HepG2 (cell line): ENCODE results near the gene TUBB4B. TPM values are rescaled to one million over a fixed set of nuclear protein-coding genes. Genes with fewer than 3 reads are reported as not detected.

Source experiments
- ADNP ChIP-seq: sonication (generic); formaldehyde crosslinking; IDR thresholded peaks from 2 replicates; pipeline ENCODE4 v1.4.0; 2020; ENCODE audit warnings: missing genetic modification reagents
- AGO1 ChIP-seq: fragments of 200-400 bp; formaldehyde crosslinking; IDR thresholded peaks from 2 replicates; pipeline ENCODE4 v1.6.1; 2017; ENCODE audit warnings: mild to moderate bottlenecking, low read depth, low read length, moderate library complexity; ENCODE audit not compliant: poor library complexity, severe bottlenecking
- ARHGAP35 ChIP-seq: sonication (generic); formaldehyde crosslinking; IDR thresholded peaks from 2 replicates; pipeline ENCODE4 v1.9.0; 2022; ENCODE audit warnings: mild to moderate bottlenecking, inconsistent platforms, moderate library complexity, missing genetic modification reagents, borderline replicate concordance
- CHD4 ChIP-seq: fragments of 200-600 bp; sonication (generic); IDR thresholded peaks from 2 replicates; pipeline ENCODE4 v1.7.0; 2017; ENCODE audit warnings: mild to moderate bottlenecking, low read length, borderline replicate concordance
- CTCF ChIP-seq: sonication (generic); formaldehyde crosslinking; IDR thresholded peaks from 2 replicates; pipeline ENCODE4 v1.5.0; 2020; ENCODE audit warnings: mild to moderate bottlenecking, missing genetic modification reagents, moderate library complexity
- FOSL2 ChIP-seq: sonication (generic); formaldehyde crosslinking; IDR thresholded peaks from 2 replicates; pipeline ENCODE4 v1.4.0; 2020; ENCODE audit warnings: missing genetic modification reagents
- HDAC2 ChIP-seq: sonication (generic); formaldehyde crosslinking; IDR thresholded peaks from 2 replicates; pipeline ENCODE4 v1.4.0; 2020; ENCODE audit warnings: missing genetic modification reagents
- HIVEP1 ChIP-seq: sonication (generic); formaldehyde crosslinking; IDR thresholded peaks from 2 replicates; pipeline ENCODE4 v1.4.0; 2020; ENCODE audit warnings: mild to moderate bottlenecking, missing genetic modification reagents
- JUND ChIP-seq: sonication (generic); formaldehyde crosslinking; IDR thresholded peaks from 2 replicates; pipeline ENCODE4 v1.8.0; 2022; ENCODE audit warnings: mild to moderate bottlenecking, missing genetic modification reagents
- MEIS2 ChIP-seq: sonication (generic); formaldehyde crosslinking; IDR thresholded peaks from 2 replicates; pipeline ENCODE4 v1.9.0; 2021; ENCODE audit warnings: mild to moderate bottlenecking, missing genetic modification reagents
- NFAT5 ChIP-seq: sonication (generic); formaldehyde crosslinking; IDR thresholded peaks from 2 replicates; pipeline ENCODE4 v1.4.0; 2020; ENCODE audit warnings: missing genetic modification reagents
- PAX8 ChIP-seq: sonication (generic); formaldehyde crosslinking; IDR thresholded peaks from 2 replicates; pipeline ENCODE4 v1.8.0; 2022; ENCODE audit warnings: mild to moderate bottlenecking, missing genetic modification reagents, borderline replicate concordance
- TFAP4 ChIP-seq: sonication (generic); IDR thresholded peaks from 2 replicates; pipeline ENCODE4 v1.6.1; 2016; ENCODE audit warnings: low read depth, borderline replicate concordance
- ZBTB44 ChIP-seq: sonication (generic); formaldehyde crosslinking; IDR thresholded peaks from 2 replicates; pipeline ENCODE4 v1.4.0; 2020; ENCODE audit warnings: missing genetic modification reagents
- ZNF446 ChIP-seq: sonication (generic); formaldehyde crosslinking; IDR thresholded peaks from 2 replicates; pipeline ENCODE4 v1.5.0; 2020; ENCODE audit warnings: mild to moderate bottlenecking, missing genetic modification reagents
- ZNF557 ChIP-seq: sonication (generic); formaldehyde crosslinking; IDR thresholded peaks from 2 replicates; pipeline ENCODE4 v1.4.0; 2020; ENCODE audit warnings: missing genetic modification reagents
- ZNF564 ChIP-seq: sonication (generic); formaldehyde crosslinking; IDR thresholded peaks from 2 replicates; pipeline ENCODE4 v1.8.1; 2023; ENCODE audit warnings: mild to moderate bottlenecking, missing genetic modification reagents
- ZNF776 ChIP-seq: sonication (generic); formaldehyde crosslinking; IDR thresholded peaks from 2 replicates; pipeline ENCODE4 v1.4.0; 2020; ENCODE audit warnings: mild to moderate bottlenecking, missing genetic modification reagents
- ZSCAN25 ChIP-seq: sonication (generic); formaldehyde crosslinking; IDR thresholded peaks from 2 replicates; pipeline ENCODE4 v1.8.0; 2022; ENCODE audit warnings: mild to moderate bottlenecking, missing genetic modification reagents
- polyA plus RNA-seq, 8 experiments: library from polyadenylated mRNA; depleted of rRNA in 3 of 8; stranded (reverse) in 7 of 8; unstranded in 1 of 8; fragments of >200 nt; fragmentation: Illumina TruSeq in 4 of 8; extraction: Trizol in 4 of 8; gene quantifications; 2 replicates each; pipeline versions ENCODE4 v1.2.1 to v1.2.3, GENCODE V29; 2011 to 2016; ENCODE audit warnings: low read depth in 4 of 8, missing spikeins in 1 of 8, mixed read lengths in 1 of 8; ENCODE audit not compliant: insufficient read depth in 1 of 8
- total RNA-seq, 5 experiments: library from RNA; depleted of rRNA; stranded (reverse); fragments of >200 nt; fragmentation: Illumina TruSeq; extraction: Trizol; gene quantifications; 2 replicates each; pipeline ENCODE4 v1.2.3, GENCODE V29; 2016; ENCODE audit warnings: low read depth in 1 of 5

The TUBB4B gene
- total and polyA plus RNA-seq, 2 of the 13 experiments (the other 11 are each of a cell fraction or from before 2014, with no cell fraction given): 182 to 412 TPM

GRCh38 chr9:137228968-137229896, 11.9 kb upstream of the TUBB4B start (continued):
- TF ChIP-seq AGO1: peak; percentile 93
- no peak; the same call in 1 of the 2 replicates for TF ChIP-seq ZNF776 (CRISPR knock-in tag)
- peak; percentile 52; the same call in 1 of the 2 replicates for TF ChIP-seq HIVEP1 (CRISPR knock-in tag)
- no peak for TF ChIP-seq ARHGAP35 (CRISPR knock-in tag)
- no peak for TF ChIP-seq FOSL2 (CRISPR knock-in tag)
- no peak for TF ChIP-seq CHD4
- peak; percentile 58; the same call in 1 of the 2 replicates for TF ChIP-seq ZSCAN25 (CRISPR knock-in tag)
- 0 out of 2 replicates have a peak, but pooled peaks have one; percentile 53 for TF ChIP-seq ZNF557
- TF ChIP-seq JUND (CRISPR knock-in tag): 0 out of 2 replicates have a peak, but pooled peaks have one; percentile 8
- TF ChIP-seq TFAP4: no peak
- 0 out of 2 replicates have a peak, but pooled peaks have one; percentile 25 for TF ChIP-seq MEIS2
- TF ChIP-seq ZNF564: peak; percentile 52; the same call in 1 of the 2 replicates
- TF ChIP-seq ADNP (CRISPR knock-in tag): no peak
- 0 out of 2 replicates have a peak, but pooled peaks have one; percentile 18 for TF ChIP-seq NFAT5 (CRISPR knock-in tag)
- no peak for TF ChIP-seq PAX8 (CRISPR knock-in tag)
- TF ChIP-seq HDAC2: no peak; the same call in 1 of the 2 replicates
- TF ChIP-seq CTCF (CRISPR knock-in tag): 0 out of 2 replicates have a peak, but pooled peaks have one; percentile 10
- TF ChIP-seq ZBTB44 (CRISPR knock-in tag): no peak
- TF ChIP-seq ZNF446 (CRISPR knock-in tag): peak; percentile 50; the same call in 1 of the 2 replicates
